HG02588 (cell line): ENCODE measurements around the gene CEP57.

Experiments
- ATAC-seq: cut with Tn5 transposase; IDR thresholded peaks from one replicate; pipeline ENCODE4 v1.9.1; 2021; ENCODE audit warnings: mild to moderate bottlenecking, moderate library complexity; ENCODE audit not compliant: unreplicated experiment

The CEP57 gene

GRCh38 chr11:95790123-95790932 is at the start of gene CEP57:
CEP57 (plus strand) TSS chr11:95790498; CDS start chr11:95790699, 201 bp downstream.
- peak; percentile 64 for ATAC-seq

- no peak for ATAC-seq
Measured at GRCh38 chr11:95750101-95750500, 40.2 kb upstream of the CEP57 start.

- ATAC-seq, result no peak
Measured at GRCh38 chr11:95751515-95751914, 38.8 kb upstream of the CEP57 start.

GRCh38 chr11:95760941-95761340 is 29.4 kb upstream of the CEP57 start:
- ATAC-seq, result no peak

- ATAC-seq, result no peak
Measured at GRCh38 chr11:95762534-95762933, 27.8 kb upstream of the CEP57 start.

- ATAC-seq, result no peak
Measured at GRCh38 chr11:95764267-95764898, 25.9 kb upstream of the CEP57 start.

GRCh38 chr11:95766701-95767100 is 23.6 kb upstream of the CEP57 start:
- no peak for ATAC-seq

- ATAC-seq, result no peak
Measured at GRCh38 chr11:95767498-95767897, 22.8 kb upstream of the CEP57 start.

GRCh38 chr11:95768521-95768920 is 21.8 kb upstream of the CEP57 start:
- no peak for ATAC-seq

- ATAC-seq, result no peak
Measured at GRCh38 chr11:95776859-95777258, 13.4 kb upstream of the CEP57 start.

- ATAC-seq, result no peak
Measured at GRCh38 chr11:95778699-95779098, 11.6 kb upstream of the CEP57 start.

GRCh38 chr11:95780544-95780943 is 9.8 kb upstream of the CEP57 start:
- ATAC-seq, result no peak

- ATAC-seq, result no peak
Measured at GRCh38 chr11:95788921-95789505, 1.3 kb upstream of the CEP57 start.

- peak; percentile 72 for ATAC-seq
Measured at GRCh38 chr11:95789506-95790122, 684 bp upstream of the CEP57 start, which contains the start of gene FAM76B. FAM76B (minus strand) TSS chr11:95789782; CDS start chr11:95789478, 304 bp downstream.

- no peak for ATAC-seq
Measured at GRCh38 chr11:95790933-95791708, 823 bp downstream of the CEP57 start.

GRCh38 chr11:95791709-95792033 is 1.4 kb downstream of the CEP57 start:
- ATAC-seq, result no peak

- ATAC-seq, result no peak
Measured at GRCh38 chr11:95792200-95792599, 1.9 kb downstream of the CEP57 start.

GRCh38 chr11:95792700-95793099 is 2.4 kb downstream of the CEP57 start:
- ATAC-seq, result no peak

GRCh38 chr11:95793116-95793515 is 2.8 kb downstream of the CEP57 start:
- no peak for ATAC-seq

GRCh38 chr11:95794086-95794485 is 3.8 kb downstream of the CEP57 start:
- ATAC-seq, result no peak
